ENCODE data around the gene DIPK1C.

Gene DIPK1C

DNA sequence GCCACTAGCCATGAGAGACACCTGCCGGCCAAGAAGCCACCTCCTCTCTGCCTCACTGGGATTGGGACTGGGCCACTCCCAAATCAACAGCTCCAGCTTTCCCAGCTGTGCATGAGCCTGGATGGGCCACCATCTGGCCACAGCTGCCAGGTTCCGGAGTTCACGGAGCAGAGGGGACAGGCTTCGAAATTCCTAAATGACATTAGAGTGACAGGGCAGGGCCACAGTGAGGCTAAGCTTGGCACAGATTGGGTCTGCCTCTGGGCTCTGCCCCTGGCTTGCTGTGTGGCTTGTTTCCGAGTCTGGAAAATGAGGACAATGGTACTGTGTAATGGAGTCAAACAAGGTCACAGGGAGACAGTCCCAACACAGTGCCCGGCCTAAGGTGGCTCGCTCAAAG lies 6.5 kb downstream of the DIPK1C start:
- DNase-seq: peak in 1 of 2 experiments; percentile 2

GRCh38 chr18:74447404-74448152 lies 9.5 kb downstream of the DIPK1C start:
- no peak for DNase-seq

DNA sequence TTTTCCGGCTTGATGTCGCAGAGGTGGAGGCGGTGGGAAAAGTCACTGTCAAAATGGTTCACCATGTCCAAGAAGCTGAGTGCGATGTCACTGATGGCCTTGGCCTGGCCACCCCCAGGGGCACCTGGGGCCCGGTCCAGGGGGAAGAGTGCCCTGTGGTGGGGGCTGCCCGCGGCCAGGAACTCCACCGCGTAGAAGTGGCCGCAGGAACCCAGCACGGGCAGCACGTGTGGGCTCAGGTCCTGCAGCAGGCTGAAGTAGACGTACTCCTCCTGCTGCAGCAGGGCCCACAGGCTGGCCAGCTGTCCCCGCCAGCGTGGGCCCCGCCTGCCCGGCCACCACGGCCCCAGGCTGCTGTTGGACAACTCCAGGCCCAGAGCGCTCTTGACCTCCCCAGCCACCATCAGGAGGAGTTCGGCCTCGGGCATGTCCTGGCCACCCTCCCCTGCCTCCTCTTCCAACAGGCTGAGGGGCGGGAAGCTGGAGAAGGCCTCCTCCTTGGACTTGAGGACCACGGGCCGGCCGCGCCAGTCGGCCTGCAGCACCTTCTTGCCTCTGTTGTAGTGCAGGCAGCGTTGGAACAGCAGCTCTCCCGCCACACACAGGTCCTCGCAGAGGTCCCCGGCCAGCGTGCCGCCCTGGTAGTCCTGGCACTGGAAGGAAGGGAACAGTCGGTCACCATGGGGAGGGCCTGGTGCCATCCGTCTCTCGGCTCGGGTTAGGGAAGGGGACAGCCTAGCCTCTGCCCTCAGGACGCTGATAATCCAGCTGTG lies 10.3 kb downstream of the DIPK1C start:
- peak in 1 of 2 experiments; percentile 7 for DNase-seq

DNA sequence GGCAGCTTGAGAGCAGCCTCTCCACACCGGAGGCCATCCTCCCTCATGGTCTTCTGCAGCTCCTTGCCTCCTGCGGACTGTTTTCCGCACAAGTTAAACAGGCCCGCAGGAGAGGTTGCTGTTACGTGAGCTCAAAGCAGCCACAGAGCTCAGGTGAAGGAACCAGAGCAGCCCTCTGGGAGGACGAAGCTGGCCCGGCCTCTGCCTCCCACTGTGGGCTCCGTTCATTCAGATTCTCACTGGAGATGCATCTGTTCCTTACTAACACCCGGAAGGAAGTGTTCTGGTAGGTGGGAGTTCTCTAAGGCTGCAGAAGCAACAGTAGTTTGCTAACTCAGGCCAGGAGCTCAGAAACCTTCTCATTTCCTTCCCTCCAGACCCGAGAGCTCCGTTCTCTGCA lies 10.9 kb downstream of the DIPK1C start:
- DNase-seq: peak in 1 of 2 experiments; percentile 10

DNA sequence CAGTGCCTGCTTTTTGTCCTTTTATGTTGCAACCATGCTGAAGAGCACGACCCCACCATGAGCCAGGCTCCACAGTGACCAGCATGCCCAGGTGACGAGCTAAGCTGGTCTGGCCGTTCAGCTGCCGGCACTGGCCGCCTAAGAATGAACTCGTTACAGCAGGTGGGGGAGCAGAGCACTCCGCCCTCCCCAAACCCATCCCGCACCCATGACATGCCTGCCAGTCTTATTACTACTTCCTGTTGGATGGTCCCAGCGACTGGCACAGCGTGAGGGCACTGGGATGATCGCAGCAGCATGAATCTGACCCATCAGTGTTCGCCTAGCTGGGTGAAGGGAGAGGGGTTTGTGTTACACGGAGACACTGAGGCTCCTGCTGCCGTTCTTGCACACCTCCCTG lies 11.5 kb downstream of the DIPK1C start:
- DNase-seq: peak in 1 of 2 experiments; percentile 1

- DNase-seq: peak in 1 of 2 experiments; percentile 9
Observed at GRCh38 chr18:74444104-74444503, 13.0 kb downstream of the DIPK1C start.

DNA sequence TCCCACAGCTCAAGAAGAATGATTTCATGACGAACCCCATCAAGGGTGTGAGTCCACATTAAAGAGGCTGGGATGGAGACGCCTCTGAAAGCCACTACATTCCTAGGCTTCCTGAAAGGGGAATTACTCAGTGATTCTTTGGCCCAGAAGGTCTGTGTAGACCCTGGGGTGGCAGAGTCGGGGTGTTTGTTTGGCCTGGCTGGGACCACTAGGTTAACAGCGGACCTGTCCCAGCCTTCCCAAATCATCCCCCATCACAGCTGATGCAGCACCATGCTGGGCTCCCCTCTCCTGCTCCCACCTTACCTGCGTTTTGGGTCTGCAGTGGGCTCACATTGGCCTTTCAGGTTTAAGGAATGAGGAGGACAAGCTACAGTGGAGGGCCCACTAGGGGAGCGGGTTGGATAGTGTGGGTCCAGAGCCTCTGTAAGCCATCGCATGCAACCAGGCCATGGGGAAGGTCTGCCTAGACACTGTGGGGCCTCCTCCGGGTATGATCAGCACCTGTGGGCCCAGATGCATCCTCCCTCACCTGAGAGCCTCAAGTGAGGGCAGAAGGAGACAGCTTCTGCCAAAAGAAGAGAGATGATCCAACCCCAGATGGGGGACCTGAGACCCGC lies 16.2 kb downstream of the DIPK1C start:
- DNase-seq: peak in 1 of 2 experiments; percentile 4

- no peak for DNase-seq
Observed at GRCh38 chr18:74438091-74438490, 19.0 kb downstream of the DIPK1C start.

DNA sequence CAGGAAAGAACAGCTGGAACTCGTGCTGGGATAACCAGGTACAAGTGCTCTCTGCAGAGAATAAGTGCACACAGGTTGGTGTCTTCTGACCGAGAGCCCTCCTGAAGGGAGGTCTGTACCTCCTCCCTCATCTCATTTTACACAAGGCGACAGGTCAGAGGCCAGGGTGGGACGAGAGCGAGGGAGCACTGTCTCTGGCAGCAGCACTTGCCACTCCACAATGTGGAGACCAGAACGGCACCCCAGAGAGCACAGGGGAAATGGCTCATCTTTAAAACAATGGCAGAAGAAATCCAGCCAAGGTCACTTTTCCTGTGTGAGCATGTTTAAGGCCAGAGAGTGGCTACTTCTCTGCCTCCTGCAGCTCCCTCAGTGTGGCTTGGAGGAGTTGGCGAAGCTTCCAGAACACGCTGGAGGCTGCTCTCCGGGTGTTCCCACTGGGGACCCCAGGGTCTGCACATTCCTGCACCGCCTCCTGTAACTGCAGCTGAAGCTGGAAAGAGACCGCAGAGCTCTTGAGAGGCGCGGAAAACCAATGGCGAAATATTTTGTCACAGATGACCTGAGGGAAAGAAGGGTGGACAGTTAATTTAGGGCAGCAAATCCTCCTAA lies 20.8 kb downstream of the DIPK1C start:
- DNase-seq: no peak

- DNase-seq: no peak
Observed at GRCh38 chr18:74435740-74436139, 21.4 kb downstream of the DIPK1C start.

GRCh38 chr18:74434466-74434865 lies 22.6 kb downstream of the DIPK1C start:
- DNase-seq: no peak

GRCh38 chr18:74430806-74431571 lies 26.1 kb downstream of the DIPK1C start:
- no peak for DNase-seq

DNA sequence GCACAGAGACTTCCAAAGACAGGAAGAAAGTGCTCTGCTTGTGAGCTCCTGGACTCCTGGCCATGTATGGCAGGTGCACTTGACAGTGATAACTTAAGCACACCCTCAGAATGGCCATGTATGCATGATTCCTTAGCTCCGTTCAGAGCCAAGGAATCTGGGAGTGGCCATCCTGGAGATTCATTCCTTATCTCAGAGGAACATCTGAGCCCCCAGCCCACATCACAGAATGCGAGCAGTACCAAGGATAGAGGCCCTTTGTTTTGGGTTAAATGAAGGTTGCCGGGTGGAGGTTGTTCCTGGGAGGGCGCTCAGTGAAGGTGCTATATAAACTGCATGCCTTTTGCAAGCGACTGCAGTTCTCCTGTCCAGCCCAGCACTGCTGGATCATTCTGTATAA lies 26.9 kb downstream of the DIPK1C start:
- no peak for DNase-seq

GRCh38 chr18:74429096-74429495 lies 28.0 kb downstream of the DIPK1C start:
- DNase-seq: no peak

DNA sequence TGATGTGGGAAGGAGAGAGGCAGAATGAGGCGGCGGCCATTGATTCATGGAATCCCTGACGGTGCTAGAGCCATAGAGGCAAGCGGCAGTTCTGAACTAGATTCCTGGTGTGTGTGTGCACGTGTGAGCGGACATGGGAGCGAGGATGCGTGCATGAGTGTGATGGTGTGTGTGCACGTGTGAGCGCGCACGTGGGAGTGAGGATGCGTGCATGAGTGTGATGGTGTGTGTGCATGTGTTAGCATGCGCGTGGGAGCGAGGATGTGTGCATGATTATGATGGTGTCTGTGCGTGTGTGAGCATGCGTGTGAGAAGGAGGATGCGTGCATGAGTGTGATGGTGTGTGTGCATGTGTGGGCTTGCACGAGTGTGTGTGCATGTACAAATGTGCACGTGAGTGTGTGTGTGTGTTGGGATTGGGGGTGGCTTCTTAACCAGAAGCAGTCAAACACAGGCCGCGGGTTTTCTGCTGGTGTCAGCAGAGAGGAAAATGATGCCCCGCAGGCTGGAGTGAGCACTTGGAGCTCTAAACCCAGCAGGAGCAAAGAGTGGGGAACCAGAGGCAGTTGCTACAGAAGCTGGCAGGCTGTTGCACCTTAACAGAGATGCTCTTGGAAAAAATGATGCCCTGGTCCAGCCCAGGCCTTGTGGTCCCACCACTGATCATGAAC lies 29.5 kb downstream of the DIPK1C start:
- no peak for DNase-seq

- no peak for DNase-seq
Observed at GRCh38 chr18:74425876-74426275, 31.2 kb downstream of the DIPK1C start.

GRCh38 chr18:74425161-74425560 lies 31.9 kb downstream of the DIPK1C start:
- DNase-seq: no peak

GRCh38 chr18:74422541-74422940 lies 34.6 kb downstream of the DIPK1C start:
- no peak for DNase-seq

- no peak for DNase-seq
Observed at GRCh38 chr18:74420926-74421325, 36.2 kb downstream of the DIPK1C start.

DNA sequence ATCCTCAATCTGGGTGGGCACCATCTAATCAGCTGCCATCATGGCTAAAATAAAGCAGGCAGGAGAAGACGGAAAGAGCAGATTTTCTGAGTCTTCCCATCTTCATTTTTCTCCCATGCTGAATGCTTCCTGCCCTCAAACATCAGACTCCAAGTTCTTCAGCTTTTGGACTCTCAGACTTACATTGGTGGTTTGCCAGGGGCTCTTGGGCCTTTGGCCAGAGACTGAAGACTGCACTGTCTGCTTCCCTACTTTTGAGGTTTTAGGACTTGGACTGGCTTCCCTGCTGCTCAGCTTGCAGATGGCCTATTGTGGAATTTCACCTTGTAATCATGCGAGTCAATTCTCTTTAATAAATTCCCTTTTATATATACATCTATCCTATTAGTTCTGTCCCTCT lies 36.6 kb downstream of the DIPK1C start:
- no peak for DNase-seq

DNA sequence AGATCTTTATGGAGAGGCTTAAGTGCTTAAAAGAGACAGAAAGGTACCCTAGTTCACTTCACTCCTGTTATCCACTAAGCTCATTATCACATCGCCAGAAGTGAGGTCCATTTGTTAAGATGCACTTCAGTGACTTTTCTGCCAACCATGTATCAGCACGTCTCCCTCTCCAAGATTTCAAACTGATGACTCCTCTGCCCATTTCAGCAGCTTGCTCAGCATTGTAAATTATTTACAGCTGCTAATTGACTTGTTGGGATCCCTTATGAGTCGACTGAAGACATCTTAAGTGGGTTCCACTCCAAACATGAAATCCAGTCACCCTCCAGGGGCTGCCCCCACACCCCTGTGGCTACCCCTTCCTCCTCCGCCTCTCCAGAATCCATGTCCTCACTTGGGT lies 37.3 kb downstream of the DIPK1C start:
- no peak for DNase-seq

DNA sequence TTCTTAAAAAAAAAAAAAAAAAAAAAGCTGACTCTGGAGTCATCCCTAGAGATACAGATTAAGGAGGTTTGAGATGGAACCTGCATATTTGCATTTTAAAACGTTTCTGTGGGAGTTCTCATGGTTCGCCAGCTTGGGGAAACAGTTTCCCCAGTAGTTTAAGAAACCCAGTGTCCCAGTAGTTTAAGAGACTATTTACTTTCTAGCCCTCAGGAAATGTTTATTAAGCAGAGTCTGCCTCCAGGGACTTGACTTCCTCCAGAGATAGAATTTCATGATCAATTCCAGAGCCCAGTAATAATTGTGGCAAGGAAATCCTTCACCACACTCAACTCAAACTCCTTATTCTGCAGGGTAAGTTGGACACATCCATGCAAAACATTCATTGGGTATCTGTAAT lies 39.1 kb downstream of the DIPK1C start:
- no peak for DNase-seq
